Stimulated activated CD4-positive, alpha-beta T cell treated with anti-CD3 and anti-CD28 coated beads, Interleukin-1b, Interleukin-23, amount 100 ng/mL, for 48 hours (primary cell): Measurements from ENCODE around the gene ZNF655.
"Not testable (repeated sequence)": the region's sequence is repeated elsewhere in the genome, so short reads cannot be mapped to it uniquely, and the experiment has no call there.

Source experiments
- DNase-seq: peaks from one replicate; pipeline ENCODE4 v3.0.0-alpha.2; 2020

ZNF655 gene, protein sequence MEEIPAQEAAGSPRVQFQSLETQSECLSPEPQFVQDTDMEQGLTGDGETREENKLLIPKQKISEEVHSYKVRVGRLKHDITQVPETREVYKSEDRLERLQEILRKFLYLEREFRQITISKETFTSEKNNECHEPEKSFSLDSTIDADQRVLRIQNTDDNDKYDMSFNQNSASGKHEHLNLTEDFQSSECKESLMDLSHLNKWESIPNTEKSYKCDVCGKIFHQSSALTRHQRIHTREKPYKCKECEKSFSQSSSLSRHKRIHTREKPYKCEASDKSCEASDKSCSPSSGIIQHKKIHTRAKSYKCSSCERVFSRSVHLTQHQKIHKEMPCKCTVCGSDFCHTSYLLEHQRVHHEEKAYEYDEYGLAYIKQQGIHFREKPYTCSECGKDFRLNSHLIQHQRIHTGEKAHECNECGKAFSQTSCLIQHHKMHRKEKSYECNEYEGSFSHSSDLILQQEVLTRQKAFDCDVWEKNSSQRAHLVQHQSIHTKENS

DNA sequence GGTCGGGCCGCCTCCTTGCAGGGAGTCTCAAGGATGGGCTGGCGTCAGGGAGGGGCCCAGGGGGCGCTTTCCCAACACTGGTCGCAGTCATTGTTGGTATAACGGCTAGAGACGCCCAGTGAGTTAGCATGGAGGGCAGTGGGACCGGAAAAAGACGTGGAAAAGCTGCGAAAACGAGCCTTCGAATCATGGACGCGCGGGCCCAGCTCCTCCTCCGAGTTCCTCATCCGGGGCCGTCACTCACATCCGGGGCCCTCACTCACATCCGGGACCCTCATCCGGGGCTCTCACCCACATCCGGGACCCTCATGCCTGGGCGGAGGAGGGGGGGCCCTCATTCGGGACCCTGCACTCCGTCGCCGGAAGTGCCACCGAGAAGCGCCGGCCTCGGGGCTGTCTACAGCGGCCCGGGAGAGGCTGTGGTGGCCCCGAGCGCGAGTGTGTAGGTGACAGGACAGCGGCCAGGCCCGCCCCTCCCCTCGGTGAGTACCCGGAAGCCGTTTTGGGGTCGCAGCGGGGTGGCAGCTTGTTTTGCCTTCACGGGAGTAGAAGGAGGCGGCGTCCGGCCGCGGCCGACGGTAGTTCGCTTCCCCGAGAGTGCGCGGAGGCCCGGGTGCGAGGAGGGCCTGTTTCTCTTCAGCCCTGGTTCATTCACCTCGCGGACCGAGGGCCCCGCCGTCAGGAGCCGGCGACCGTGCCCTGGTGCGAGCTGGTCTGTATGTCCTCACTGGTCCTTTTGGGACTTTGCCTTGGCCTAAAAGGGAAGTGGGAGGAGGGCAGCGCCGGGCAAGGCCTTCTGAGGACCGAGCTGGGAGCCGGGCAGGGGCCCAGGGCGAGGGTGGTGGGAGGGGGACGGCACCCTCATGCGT, at the start of gene ZNF655:
Gene ZNF655 (plus strand): TSS at position 337 of the 869 bp plus-strand sequence. CDS start 1,918 bp downstream, outside the sequence.
- DNase-seq, result peak; percentile 89

DNA sequence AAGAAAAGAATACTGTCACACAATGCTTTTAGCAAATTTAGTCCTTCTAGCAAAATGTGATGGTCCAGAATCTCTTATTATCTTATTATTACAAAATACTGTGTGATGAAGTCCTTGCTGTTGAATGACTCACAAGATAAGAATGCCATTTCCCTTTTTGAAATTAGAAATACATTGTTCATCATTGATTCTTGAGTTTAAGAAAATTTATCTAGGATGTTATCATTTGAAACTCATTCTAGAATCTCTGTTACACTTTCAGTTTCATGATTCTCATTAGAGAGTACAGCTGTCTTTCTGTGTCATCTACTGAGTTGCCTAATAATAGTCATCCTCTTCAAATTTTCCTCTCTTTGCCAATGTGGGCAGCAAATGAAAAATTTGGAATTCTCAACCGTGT, 44.4 kb upstream of the ZNF655 start:
- no peak for DNase-seq

DNA sequence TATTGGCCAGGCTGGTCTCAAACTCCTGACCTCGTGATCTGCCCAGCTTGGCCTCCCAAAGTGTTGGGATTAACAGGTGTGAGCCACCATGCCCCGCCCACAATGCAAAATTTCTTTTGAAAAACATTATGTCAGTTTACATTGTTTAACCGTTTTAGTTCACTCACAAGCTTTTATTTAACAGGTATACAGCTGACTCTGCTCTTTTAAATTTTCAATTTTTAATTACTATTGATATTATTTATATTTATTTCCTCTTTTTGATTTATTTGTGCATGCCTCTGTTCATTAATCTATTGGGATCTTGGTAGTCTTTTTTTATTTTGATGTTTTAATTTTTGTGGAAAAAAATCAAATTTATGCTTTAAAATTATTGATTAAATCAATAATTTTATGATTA, 37.0 kb upstream of the ZNF655 start:
- DNase-seq, result no peak

DNA sequence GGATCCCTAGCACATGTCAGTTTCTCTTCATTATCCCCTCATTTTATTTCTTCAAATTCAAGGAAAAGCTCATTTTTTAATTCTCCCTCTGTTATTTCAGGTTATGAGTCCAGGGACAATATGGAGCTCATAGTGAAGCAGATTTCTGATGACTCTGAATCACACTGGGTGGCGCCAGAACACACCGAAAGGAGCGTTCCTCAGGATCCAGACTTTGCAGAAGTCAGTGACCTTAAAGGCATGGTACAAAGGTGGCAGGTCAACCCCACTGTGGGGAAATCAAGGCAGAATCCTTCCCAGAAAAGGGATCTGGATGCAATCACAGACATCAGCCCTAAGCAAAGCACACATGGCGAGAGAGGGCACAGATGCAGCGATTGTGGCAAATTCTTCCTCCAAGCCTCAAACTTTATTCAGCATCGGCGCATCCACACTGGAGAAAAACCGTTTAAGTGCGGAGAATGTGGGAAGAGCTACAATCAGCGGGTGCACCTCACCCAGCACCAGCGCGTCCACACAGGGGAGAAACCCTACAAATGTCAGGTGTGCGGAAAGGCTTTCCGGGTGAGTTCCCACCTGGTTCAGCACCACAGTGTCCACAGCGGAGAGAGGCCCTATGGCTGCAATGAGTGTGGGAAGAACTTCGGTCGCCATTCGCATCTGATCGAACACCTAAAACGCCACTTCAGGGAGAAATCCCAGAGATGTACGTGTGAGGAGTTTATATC, 32.6 kb upstream of the ZNF655 start:
- DNase-seq, result no peak

DNA sequence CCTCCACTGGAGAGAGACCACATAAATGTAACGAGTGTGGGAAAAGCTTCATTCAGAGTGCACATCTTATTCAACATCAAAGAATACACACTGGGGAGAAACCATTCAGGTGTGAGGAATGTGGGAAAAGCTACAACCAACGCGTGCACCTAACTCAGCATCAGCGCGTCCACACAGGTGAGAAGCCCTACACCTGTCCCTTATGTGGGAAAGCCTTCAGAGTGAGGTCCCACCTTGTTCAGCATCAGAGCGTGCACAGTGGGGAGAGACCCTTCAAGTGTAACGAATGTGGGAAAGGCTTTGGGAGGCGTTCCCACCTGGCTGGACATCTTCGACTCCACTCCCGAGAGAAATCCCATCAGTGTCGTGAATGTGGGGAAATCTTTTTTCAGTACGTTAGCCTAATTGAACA, 27.1 kb upstream of the ZNF655 start:
- DNase-seq, result no peak

DNA sequence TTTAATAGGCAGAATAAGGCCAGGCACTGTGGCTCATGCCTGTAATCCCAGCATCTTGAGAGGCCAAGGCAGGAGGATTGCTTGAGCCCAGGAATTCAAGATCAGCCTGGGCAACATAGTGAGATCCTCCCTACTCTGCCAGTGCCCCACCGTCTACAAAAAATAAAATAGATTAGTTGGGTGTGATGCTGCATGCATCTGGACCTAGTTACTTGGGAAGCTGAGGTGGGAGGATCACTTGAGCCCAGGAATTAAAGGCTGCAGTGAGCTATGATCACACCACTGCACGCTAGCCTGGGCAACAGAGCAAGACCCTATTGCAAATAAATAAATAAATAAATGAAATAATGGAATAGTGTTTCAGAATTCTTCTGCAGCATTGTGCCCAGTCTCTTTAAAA, 22.8 kb upstream of the ZNF655 start:
- DNase-seq, result no peak

DNA sequence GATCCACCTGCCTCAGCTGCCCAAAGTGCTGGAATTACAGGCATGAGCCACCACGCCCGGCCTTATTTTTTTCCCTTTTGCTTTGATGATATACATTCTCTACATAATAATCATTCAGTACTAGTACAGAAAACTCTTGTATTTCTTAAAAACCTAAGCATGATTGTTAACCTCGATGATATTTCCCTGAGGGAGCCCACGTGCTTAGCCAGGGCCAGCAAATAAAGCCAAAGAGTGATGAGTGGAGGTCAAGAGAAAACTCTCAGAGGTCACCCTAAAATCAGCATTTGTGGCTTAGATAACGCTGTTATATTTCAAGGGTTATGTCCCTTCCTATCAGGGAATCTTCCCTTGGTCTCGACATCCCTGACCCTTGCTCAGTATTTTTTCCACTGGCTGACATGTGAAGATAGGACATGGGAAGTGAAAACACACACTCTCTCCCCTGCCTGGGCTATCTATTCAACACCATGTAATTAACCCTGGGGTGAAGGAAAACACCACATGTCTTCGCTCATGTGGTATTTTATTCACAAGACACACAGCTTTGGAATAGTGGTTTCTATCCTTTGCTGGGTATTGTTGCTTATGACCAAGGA, 19.1 kb upstream of the ZNF655 start:
- DNase-seq, result no peak

DNA sequence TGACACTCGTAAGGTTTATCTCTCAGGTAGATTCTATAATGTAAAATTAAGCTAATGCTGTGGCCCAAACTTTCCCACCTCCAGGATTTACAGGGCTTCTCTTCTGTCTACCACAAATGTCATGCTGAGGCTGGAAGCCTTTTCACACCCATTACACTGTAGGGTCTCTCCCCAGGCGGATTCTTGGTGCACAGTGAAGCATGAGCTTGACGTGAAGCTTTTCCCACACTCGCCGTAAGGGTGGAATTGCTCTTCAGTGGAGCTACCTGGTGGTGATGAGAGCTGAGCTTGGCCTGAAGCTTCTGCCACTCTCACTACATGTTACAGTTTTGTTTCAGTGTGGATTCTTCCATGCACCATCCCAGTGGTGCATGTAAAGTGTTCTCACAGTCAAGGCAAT, 17.9 kb upstream of the ZNF655 start:
- no peak for DNase-seq

DNA sequence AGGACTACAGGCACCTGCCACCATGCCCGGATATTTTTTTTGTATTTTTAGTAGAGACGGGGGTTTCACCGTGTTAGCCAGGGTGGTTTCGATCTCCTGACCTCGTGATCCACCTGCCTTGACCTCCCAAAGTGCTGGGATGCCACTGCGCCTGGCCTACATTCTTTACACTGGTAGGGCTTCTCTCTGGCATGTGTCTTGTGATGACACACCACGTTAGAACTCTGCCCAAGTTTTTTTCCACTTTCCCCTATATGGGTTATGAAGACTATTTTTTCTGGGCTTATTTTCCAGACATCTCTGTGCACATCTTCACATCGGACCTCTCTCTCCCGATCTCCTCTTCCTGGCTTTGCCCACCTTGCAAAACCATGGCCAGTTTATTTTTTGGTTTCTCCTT, 17.2 kb upstream of the ZNF655 start:
- no peak for DNase-seq

DNA sequence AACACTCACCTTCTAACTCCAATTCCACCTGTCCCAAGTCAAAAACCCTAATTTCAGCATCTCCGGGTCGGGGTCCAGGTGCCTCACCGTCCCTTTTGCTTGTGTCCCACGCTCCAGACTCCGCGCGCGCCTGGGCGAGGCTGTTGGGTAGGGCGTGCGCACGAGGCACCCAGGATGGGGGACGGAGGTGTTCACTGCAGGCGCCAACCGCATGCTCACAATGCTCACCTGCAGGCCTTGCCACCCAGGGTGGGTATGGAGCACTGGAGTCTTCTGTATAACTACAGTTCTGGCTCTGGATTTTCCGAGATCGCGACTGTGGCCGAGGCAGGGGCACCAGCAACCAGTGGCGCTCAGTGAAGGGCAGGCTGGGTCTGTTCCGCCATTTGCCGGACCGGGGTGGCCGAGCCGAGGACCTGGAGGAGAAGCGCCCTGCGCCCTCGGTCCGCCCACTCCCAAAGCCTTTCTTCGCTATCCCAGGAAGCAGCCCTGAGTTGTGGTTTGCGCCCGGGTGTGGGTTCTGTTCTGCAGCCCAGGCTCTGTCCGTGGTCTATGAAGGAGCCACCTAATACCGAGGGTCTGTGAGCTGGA, 15.3 kb upstream of the ZNF655 start:
- DNase-seq, result no peak

DNA sequence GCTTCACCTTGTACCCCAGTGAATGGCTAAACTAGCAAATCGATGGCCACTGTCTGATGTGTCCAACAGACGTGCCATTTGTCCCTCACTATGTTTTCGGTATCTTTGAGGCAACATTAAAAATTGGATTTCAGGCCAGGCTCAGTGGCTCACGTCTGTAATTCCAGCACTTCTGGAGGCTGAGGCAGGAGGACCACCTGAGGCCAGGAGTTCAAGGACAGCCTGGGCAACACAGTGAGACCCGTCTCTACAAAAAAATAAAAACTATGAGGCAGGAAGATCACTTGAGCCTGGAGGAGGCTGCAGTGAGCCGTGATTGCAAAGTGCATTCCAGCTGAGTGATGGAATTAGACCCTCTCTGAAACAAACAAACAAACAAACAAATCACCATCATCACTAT, 14.5 kb upstream of the ZNF655 start:
- no peak for DNase-seq

DNA sequence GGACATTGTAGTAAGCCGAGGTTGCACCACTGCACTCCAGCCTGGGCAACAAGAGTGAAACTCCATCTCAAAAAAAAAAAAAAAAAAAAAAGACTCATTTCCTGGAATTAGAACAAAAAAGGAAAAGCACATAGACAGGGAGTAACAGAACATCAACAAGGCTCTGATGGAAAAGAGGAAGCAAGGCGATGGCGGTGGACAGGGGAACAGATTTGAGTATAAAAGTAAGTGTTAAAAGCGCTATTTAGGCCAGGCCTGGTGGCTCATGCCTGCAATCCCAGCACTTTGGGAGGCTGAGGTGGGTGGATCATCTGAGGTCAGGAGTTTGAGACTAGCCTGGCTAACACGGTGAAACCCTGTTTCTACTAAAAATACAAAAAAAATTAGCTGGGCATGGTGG, 13.1 kb upstream of the ZNF655 start:
- not testable (repeated sequence) for DNase-seq

DNA sequence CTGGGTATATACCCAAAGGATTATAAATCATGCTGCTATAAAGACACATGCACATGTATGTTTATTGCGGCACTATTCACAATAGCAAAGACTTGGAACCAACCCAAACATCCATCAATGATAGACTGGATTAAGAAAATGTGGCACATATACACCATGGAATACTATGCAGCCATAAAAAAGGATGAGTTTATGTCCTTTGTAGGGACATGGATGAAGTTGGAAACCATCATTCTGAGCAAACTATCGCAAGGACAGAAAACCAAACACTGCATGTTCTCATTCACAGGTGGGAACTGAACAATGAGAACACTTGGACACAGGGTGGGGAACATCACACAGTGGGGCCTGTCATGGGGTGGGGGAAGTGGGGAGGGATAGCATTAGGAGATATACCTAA, 8.9 kb upstream of the ZNF655 start:
- DNase-seq, result not testable (repeated sequence)

DNA sequence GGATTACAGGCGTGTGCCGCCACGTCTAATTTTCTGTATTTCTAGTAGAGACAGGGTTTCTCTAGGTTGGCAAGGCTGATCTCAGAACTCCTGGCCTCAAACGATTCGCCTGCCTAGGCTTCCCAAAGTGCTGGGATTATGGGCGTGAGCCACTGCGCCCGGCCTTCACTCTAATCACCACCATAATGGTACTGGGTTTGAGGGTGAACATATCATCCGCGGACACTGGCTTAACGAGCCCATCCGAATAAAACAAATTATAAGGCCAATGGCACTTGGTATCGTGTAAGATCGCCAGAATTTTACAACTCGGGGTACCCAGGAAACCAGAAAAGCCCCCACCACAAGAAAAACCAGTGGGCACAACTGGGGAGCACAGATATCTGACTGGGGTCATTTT, 7.1 kb upstream of the ZNF655 start:
- DNase-seq, result no peak

DNA sequence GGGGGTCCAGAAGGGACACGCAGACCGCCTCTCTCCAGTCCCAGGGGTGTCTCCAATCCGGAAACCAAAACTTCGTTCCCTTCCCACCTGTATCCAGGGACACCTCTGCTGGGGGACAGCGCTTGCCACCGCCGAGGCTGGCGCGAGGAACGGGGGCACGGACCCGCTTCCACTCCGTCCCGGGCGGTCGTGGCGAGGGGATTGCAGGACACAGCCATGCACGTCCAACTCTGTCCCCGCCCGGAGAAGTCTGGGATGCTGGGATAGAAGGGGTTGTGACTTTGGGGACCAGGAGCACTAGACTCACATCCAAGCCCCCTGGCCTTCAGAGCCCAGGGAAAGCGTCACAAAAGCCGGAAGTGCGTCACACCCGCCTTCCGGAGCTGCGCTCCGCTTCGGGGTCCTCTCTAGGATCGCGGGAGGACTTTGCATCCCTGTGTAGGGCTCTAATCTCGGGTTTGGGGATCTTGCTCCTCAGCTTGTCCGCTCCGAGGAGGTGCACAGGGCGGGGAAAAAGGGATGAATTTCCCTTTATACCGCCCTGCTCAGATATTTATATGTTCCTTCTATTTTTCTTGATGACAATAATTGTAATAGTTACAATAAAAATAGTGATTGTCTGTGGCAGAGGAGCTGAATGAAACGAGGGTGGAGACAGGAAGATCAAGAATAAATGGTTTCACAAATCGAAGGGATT, 6.5 kb upstream of the ZNF655 start, which contains the start of gene FAM200A:
Gene FAM200A (minus strand): TSS at position 348 of the 697 bp plus-strand sequence. CDS start 3,707 bp downstream, outside the sequence.
- DNase-seq, result peak; percentile 83

DNA sequence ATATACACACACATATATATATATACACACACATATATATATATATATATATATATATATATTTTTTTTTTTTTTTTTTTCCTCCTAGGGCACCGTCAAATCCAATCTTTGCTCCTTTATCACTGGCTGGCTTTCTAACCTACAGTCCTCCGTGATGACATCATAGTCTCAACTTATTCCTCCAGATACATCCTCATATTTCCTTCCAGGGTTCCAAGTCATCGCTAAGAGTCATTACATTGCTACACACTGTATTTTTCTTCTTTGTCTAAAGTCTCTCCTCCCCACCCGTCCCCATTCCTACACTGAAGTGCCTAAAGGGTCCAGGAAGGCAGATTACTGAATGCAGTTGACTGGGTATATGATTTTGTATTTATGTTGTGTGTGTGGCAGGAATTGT, 5.4 kb upstream of the ZNF655 start:
- no peak for DNase-seq

DNA sequence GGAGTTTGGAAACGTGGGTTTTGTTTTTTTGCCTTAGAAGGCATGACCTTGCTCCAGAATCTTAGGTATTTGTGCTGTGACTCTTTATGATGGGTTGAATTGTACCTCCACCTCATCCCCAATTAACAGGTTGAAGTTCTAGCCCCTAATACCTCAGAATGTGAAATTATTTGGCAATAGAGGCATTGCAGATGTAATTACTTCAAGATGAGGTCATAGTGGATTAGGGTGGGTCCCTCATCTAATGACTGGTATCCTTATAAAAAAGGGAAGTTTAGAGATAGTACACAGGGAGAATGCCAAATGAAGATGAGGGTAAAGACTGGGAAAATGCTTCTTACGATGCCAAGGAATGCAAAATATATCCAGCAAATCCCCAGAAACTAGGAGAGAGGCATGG, 3.5 kb upstream of the ZNF655 start:
- DNase-seq, result no peak

DNA sequence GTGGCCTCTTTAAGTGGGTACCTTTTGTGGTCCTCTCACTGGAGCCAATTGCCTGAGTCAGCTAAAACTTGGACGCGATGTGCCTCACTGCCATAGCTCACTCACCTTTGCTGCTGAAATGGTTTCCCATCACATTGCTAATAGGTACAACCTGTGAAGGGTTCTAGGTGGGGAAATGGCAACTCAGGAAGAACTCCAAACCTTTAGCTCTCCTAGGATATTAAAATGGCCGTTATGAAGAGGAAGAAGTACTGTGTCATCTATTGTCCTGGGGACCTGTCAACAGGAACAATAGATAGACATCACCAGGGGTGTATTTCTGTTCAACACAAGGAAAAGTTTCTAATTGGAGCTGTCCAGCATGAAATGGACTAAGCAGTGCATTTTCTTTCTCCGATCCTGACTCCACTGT, 1.2 kb upstream of the ZNF655 start:
- DNase-seq, result no peak

DNA sequence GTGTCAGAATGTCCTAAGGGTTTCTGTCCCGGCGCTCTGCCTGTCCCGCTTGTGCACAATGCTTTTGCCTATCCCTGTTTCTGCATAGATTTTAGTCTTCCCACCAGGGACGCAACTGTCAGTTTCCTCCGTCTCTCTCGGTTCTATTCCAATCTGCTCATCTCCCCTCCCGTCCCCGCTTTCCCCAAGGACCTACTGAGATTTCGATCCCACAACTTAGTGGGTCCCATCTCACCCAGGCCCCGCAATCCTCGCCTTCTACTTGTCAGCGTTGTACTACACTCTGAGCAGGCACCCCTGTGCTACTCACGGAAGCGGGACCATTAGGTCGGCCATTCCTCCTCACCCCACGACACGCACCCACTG, 519 bp upstream of the ZNF655 start:
- DNase-seq, result no peak

DNA sequence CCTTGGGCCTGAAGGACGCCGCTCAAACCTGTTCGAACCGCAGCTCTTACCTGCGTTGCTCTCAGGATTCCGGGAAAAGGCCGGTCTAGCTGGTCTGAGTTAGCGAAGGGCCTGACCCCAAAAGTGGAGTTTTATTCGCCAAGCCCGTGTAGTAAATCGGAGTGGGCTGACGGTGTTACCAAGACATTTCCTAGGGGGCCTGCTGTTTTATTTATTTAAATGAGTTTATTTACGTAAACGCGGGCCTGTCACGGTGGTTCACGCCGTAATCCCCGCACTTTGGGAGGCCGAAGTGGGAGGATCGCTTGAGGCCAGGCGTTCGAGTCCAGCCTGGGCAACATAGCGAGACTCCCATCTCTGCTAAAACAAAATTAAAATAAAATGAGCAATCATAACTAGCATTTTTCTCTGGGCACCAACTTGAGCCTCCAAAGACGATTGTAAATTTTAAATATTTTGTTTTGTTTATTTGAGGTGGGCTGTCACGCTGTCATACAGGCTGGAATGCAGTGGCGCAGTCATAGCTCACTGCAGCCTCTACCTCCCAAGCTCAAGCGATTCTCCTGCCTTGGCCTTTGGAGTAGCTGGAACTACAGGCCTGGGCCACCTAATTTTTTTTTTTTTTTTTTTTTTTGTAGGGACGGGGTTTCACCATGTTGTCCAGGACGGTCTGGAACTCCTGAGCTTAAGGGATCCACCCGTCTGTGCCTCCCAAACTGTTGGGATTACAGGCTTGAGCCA, 903 bp downstream of the ZNF655 start:
- DNase-seq, result no peak
